GM13977 (cell line): ENCODE data around the gene ILRUN.
"Not testable (repeated sequence)": the region's sequence is repeated elsewhere in the genome, so short reads cannot be mapped to it uniquely, and the experiment has no call there.

Experiments used
- DNase-seq: peaks from one replicate; pipeline ENCODE4 v3.0.0; 2012; ENCODE audit warnings: low spot score
- CTCF ChIP-seq: IDR thresholded peaks from 2 replicates; pipeline ENCODE4 v1.5.1; 2012; ENCODE audit warnings: mild to moderate bottlenecking, control low read depth; ENCODE audit not compliant: insufficient read depth; ENCODE audit errors: extremely low read depth, missing control alignments
- in situ Hi-C: fragments of 300-500 bp; cut with MboI; formaldehyde crosslinking; loops from one replicate; pipeline ENCODE4 v1.12.0; 2022; ENCODE audit warnings: low sequenced_read_pairs, low pct_unique_long_range_greater_than_20kb, mixed read lengths, inconsistent platforms; ENCODE audit not compliant: unreplicated experiment

Gene ILRUN

GRCh38 chr6:34731393-34732060 lies 35.0 kb upstream of the ILRUN start:
- in situ Hi-C loops: no loop called here
- no peak for DNase-seq
- TF ChIP-seq CTCF: no peak

GRCh38 chr6:34729631-34730470 lies 33.3 kb upstream of the ILRUN start:
- in situ Hi-C loops: no loop called here
- TF ChIP-seq CTCF: no peak
- DNase-seq: no peak

- in situ Hi-C loops: no loop called here
- no peak for TF ChIP-seq CTCF
- DNase-seq: no peak
Measured at GRCh38 chr6:34726055-34726454, 29.5 kb upstream of the ILRUN start.

- DNase-seq: no peak
- in situ Hi-C loops: no loop called here
- no peak for TF ChIP-seq CTCF
Measured at GRCh38 chr6:34723203-34723602, 26.6 kb upstream of the ILRUN start.

GRCh38 chr6:34722451-34722850 lies 25.9 kb upstream of the ILRUN start:
- in situ Hi-C loops: no loop called here
- no peak for DNase-seq
- no peak for TF ChIP-seq CTCF

GRCh38 chr6:34720160-34720559 lies 23.6 kb upstream of the ILRUN start:
- DNase-seq, in situ Hi-C loops: not testable (repeated sequence)

- DNase-seq, in situ Hi-C loops: not testable (repeated sequence)
Measured at GRCh38 chr6:34719646-34720045, 23.1 kb upstream of the ILRUN start.
